H1 (cell line): ENCODE measurements around the gene MGMT.

Source experiments
- ATF2 ChIP-seq: IDR thresholded peaks from 2 replicates; pipeline ENCODE4 v1.6.1; 2012; ENCODE audit warnings: low read length, inconsistent platforms
- CTCF ChIP-seq, 3 experiments: IDR thresholded peaks; 1 replicate in 2 of 3; 2 replicates in 1 of 3; pipeline versions ENCODE4 v1.5.1 to v1.6.1; 2011; ENCODE audit warnings: low read length in 3 of 3, mild to moderate bottlenecking in 3 of 3, inconsistent platforms in 2 of 3, low read depth in 1 of 3, moderate library complexity in 1 of 3; ENCODE audit not compliant: insufficient read depth in 1 of 3; ENCODE audit errors: control extremely low read depth in 1 of 3
- RAD21 ChIP-seq, 2 experiments: IDR thresholded peaks in 1 of 2; conservative IDR thresholded peaks in 1 of 2; 2 replicates each; pipeline ENCODE4 v1.6.1; 2011; ENCODE audit warnings: low read depth in 2 of 2, low read length in 2 of 2, improper control_type of control experiment in 1 of 2, inconsistent platforms in 1 of 2, mild to moderate bottlenecking in 1 of 2, moderate library complexity in 1 of 2
- SIN3A ChIP-seq, 2 experiments: IDR thresholded peaks in 1 of 2; conservative IDR thresholded peaks in 1 of 2; 2 replicates each; pipeline ENCODE4 v1.6.1; 2011 to 2012; ENCODE audit warnings: low read length in 2 of 2, improper control_type of control experiment in 1 of 2, low read depth in 1 of 2, mild to moderate bottlenecking in 1 of 2

- no peak for TF ChIP-seq ATF2
- TF ChIP-seq RAD21 (IDR thresholded peaks at IDR 0.05 in 1 of 2, conservative IDR thresholded peaks at IDR 0.05 in 1 of 2; ENCODE audit: low read depth in 2 of 2, low read length in 2 of 2) = no peak
- TF ChIP-seq CTCF (IDR thresholded peaks at IDR 0.05; ENCODE audit: control extremely low read depth in 1 of 3, insufficient read depth in 1 of 3, low read depth in 1 of 3, low read length in 3 of 3) = no peak
- TF ChIP-seq SIN3A (conservative IDR thresholded peaks at IDR 0.05 in 1 of 2, IDR thresholded peaks at IDR 0.05 in 1 of 2; ENCODE audit: low read depth in 1 of 2, low read length in 2 of 2) = no peak
Observed at GRCh38 chr10:129780901-129781795, 314.1 kb downstream of the MGMT start.
